Rectal smooth muscle tissue (tissue), 1 donor: Measurements from ENCODE around the gene GMDS.
A peak's percentile ranks its signal among the peaks of the same experiment; 100 is the strongest.

Source experiments
- H3K27ac ChIP-seq: one replicate; pipeline ENCODE4 v1.7.0; 2013; ENCODE audit warnings: low read depth, low read length, inconsistent platforms
- H3K27me3 ChIP-seq: one replicate; pipeline ENCODE4 v1.7.0; 2013; ENCODE audit warnings: low read length; ENCODE audit not compliant: control insufficient read depth, insufficient read depth
- H3K36me3 ChIP-seq: one replicate; pipeline ENCODE4 v1.7.0; 2013; ENCODE audit warnings: low read length; ENCODE audit not compliant: control insufficient read depth, insufficient read depth
- H3K4me1 ChIP-seq: one replicate; pipeline ENCODE4 v1.7.0; 2013; ENCODE audit warnings: low read length; ENCODE audit not compliant: control insufficient read depth, insufficient read depth
- H3K4me3 ChIP-seq: one replicate; pipeline ENCODE4 v1.7.0; 2013; ENCODE audit warnings: low read length
- H3K9ac ChIP-seq: one replicate; pipeline ENCODE4 v1.7.0; 2013; ENCODE audit warnings: low read length

GMDS gene

DNA sequence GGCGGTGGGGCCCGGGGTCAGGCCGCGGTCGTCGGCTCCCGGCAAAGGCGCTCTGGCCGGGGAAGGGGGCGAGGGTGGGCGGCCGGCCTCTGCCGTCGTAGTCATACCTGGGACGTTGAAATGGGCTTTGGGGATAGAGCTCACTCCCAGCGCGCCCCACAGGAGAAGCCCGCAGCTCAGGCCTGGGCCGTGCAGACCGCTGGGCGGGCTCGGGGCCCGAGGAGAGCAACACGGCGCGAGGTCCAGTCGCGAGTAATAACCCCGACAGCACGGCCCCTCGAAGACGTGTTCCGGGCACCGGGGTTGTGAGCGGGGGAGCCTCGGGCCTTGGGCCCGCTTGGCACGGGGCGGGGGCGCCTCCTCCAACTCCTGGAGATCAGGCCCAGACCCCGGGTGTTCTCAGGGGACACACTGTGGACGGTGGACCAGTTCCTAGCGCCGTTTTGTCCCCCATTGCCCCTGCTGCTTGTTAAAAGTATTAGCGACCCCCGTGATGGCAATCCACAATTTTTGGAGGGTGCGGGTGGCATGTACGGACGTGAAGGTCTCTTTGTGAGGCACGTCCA, 624.8 kb downstream of the GMDS start:
- no peak overlapping the region for H3K9ac ChIP-seq
- peaks cover 17% of the 10 kb centered on the region for H3K27me3 ChIP-seq
- H3K27ac ChIP-seq = no peak overlapping the region
- no peaks in the 10 kb centered on the region for H3K4me1 ChIP-seq
- no peak overlapping the region for H3K4me3 ChIP-seq
- peaks cover 4% of the 10 kb centered on the region for H3K36me3 ChIP-seq

DNA sequence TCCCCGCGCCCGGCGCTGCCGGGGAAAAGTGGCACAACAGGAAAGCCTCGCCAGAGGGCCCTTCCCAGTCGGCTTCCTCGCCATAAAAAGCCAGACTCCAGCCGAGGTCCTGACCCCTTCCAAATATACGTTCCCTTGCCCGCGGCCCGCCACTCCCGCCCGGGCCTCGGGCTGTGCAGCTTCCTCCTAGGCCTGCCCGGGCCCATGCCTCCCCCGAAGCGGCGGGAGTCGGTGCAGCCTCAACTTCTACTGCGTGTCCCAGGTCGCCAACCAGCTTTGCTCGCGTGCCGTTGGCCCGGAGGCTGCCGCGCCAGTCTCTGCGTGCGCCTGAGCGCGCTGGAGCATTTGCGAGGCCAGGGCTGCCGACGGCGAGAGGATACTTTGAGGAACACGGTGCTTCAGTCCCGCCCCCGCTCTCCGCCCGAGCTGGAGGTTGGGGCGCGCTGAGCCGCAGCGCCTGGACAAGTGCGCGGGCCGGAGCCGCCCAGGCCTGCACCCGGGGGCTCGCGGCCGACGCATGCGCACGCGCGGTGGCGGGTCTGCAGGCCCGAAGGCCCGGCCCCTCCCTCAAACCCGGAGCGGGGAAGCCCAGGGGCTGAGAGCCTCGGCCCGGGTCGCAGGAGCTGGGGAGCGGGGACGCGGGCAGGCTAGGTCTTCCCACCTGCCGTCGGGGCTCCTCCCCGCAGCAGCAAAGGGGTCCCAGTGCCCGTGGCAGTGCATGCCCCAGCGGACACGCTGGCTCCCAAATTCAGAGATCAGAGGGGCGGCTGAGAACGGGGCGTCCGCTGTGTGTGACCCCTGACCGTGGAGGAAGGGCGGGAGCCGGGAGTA, 625.5 kb downstream of the GMDS start:
- Histone ChIP-seq H3K4me1 (no peaks in the 10 kb centered on the region), H3K27me3 (peaks cover 22% of the 10 kb centered on the region), H3K27ac (no peak overlapping the region), H3K36me3 (peaks cover 4% of the 10 kb centered on the region), H3K4me3 (peak overlapping the region; percentile 32), H3K9ac (no peak overlapping the region)

DNA sequence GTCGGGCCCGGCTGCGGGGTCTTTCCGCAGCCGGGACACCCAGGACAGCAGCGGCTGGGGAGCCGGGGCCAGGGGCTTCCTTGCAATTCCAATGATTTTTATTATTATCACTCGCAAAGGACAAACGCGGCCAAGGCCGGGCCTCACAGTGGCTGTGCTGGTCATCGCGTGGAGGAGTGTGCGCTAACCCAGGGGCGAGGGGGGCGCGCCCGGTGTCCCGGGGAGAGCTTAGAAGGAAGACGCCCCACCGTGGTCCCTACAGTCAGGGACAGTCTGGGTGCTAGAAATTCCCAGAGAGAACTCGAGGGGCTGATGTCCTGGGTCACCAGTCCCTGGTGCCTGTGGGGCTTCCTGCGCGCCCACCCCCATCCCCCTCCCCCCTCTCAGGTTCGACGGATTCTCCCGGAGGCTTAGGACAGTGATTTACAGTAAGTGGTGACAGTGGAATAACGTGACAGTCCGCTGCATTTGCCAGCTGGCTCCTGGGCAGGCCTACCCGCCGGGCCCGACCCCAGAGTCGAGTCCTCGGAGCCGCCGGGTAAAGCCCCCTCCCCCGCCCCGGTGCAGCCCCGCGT, 626.2 kb downstream of the GMDS start:
- peaks cover 4% of the 10 kb centered on the region for H3K36me3 ChIP-seq
- H3K4me1 ChIP-seq = no peaks in the 10 kb centered on the region
- no peak overlapping the region for H3K27ac ChIP-seq
- no peak overlapping the region for H3K9ac ChIP-seq
- H3K4me3 ChIP-seq = no peak overlapping the region
- H3K27me3 ChIP-seq = peaks cover 25% of the 10 kb centered on the region

DNA sequence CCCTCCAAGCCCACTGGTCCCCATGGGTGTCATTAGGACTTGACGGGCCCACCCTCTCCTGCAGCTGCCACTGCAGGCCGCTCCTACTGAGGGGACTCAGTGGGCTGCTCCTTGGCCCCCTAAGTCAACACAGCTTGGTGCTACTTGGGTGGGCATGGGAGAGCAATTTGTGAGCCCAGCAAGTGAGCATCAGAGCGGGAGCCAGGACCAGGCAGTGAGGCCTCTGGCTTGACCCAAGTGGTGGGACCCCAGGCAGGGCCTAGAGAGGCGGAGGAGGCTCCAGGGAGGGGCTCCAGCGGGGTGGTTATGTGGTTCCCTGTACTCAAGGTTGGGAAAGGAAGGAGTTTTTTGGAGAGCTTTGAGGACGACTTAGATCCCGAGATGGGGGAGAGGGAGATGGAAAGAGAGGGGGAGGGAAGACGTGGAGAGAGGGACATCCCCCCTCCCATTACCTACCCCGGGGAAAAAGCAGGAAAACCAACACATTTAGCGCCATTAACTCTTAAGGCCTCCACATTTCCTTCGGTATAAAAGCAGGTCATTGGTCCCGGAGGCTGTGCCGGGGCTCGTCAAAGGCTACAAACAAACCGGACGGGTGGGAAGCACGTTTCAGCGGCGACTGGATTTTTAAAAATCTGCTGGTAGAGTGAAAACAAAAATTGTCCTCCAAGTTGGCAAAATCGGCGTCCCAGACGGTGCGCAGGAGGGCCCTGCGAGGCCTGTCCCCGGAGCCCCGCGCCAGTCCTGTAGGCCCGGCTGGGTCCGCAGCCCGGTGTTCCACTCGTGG, 626.9 kb downstream of the GMDS start:
- H3K4me3 ChIP-seq = no peak overlapping the region
- peaks cover 4% of the 10 kb centered on the region for H3K36me3 ChIP-seq
- peaks cover 28% of the 10 kb centered on the region for H3K27me3 ChIP-seq
- H3K4me1 ChIP-seq = no peaks in the 10 kb centered on the region
- no peak overlapping the region for H3K9ac ChIP-seq
- H3K27ac ChIP-seq = no peak overlapping the region

DNA sequence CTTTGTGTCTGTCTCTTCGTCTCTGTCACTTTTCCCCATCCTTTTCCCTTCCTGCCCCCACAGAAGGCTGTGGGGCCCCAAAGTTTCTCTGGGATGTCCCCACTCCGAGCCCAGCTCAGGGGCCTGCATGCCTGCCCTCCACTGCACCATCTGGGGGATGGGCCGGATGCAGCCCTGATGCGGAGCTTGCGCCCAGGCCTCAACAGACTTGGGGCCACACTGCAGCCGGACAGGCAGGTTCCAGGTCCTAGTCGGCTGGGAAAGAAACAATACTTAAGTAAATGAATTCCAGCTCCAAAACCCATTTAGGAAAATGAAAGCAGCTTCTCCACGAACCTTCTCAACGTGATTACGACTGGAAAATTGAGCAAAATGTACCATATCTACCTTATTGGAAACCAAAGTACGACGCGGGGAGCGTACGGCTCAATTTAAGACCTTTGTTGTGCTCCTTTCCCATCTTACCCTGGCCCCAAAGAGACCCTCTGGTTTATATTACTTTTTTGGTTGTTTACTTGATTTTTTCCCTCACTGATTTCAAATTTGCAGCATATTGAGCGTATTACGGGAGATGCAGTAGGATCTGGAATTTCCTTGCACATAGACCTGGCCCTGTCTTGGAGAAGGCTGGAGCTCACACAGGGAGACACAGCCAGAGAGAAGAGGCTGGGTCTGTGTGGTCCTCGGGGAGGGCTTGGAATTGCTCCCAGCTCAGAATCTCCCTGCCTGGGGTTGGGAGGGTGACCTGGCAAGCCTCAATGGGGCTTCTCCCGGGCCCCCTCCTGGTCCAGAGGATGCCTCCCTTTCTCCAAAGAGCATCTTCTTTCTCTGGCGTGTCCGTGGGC, 627.7 kb downstream of the GMDS start:
- Histone ChIP-seq H3K36me3 (peaks cover under 1% of the 10 kb centered on the region), H3K4me1 (no peaks in the 10 kb centered on the region), H3K27ac (no peak overlapping the region), H3K27me3 (peaks cover 30% of the 10 kb centered on the region), H3K4me3 (no peak overlapping the region), H3K9ac (no peak overlapping the region)

DNA sequence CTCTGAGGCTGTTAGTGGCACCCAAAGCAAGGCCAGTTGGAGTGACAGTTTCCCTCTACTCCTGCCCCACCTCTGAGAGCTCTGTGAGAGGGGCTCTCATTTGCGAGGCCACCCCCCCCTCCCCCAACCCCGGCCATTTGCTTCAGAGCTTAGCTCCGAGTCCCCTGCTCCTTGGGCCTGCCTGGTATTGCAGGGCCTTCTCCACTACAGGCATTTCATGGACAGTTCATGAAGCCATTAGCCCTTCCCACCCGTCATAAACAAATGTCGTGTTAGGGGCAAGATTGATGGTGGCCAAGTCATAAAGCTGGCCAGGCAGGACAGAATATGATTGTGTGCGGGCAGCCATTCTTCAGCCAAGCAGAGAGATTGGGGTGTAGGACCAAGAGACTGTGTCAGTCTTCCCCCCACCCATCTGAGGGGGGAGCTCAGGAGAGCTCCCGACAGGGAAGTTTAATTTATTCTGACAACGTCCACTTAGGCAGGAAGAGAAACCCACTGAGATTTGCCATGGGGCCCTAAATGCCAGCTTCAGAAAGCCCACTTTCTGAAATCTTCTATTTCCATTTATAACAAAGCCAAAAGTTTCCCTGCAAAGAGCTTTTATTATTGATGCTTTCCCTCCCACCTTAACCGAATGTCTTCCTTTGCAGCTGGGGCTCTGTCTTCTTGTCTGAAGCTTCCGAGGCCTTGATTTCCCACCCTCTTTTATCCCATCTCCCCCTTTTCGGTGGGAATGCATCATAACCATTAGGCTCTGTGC, 628.5 kb downstream of the GMDS start:
- H3K4me1 ChIP-seq = peaks cover 3% of the 10 kb centered on the region
- no peak overlapping the region for H3K4me3 ChIP-seq
- H3K36me3 ChIP-seq = no peaks in the 10 kb centered on the region
- H3K27me3 ChIP-seq = peaks cover 36% of the 10 kb centered on the region
- H3K27ac ChIP-seq = no peak overlapping the region
- no peak overlapping the region for H3K9ac ChIP-seq

DNA sequence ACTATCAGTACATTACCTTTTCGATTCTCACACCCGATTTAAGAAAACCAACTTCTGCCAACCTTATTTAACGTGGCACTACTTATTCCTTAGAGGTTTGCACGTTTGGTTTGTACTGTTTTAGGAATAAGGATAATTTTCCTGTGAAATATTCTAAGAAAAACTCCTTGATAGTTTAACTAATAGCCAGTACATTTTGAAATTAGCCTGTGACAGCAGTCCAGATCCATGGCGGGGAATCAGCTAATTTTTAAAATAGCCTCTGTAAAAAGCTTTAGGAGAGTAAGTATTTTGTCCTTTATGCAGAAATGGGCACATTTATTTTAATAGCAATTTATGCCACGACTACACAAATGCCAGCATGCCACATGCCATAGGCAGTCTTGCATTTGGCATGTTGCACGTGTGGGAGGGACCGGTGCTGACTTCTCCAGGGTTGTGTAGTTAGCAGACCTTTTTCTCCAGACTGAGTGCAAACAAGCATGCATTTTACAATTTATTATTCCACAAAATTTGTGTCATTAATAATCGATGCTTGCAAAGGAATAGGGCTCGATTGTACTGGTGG, 629.5 kb downstream of the GMDS start:
- no peak overlapping the region for H3K9ac ChIP-seq
- H3K36me3 ChIP-seq = no peaks in the 10 kb centered on the region
- H3K27ac ChIP-seq = no peak overlapping the region
- peaks cover 3% of the 10 kb centered on the region for H3K4me1 ChIP-seq
- peaks cover 37% of the 10 kb centered on the region for H3K27me3 ChIP-seq
- H3K4me3 ChIP-seq = no peak overlapping the region

DNA sequence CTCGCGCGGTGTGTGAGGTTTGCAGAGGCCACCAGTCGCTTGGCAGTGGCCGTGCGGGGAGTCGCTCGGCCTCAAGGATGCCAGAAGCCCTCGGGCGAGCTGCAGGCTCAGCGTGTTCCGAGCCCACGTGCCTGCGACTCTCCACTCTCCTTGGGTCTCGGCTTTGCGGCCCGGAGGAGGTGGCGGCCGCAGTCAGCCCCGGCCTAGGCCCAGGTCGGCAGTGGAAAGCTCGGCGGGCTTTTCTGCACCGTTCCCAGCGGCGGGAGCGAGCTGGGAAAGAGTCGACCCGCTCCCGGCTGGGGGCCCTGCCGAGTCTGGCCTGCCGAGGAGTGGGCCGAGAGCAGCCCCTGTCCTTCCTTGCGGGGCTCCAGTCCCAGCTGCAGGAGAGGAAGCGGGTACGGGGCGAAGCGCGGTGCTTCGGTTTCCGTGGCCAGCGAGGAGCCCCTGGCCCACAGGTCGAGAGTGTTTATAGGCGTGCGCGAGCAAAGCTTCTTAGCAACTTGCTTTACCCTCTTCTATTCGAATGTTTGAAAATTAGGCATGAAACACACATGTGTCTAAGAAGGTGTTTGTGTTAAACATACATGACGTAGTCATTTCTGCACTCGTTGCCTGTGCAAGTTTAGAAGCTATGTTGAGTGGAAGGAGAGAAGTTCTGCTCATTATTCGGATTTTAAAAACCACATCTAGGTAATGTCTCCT, 630.1 kb downstream of the GMDS start:
- no peak overlapping the region for H3K9ac ChIP-seq
- peaks cover 37% of the 10 kb centered on the region for H3K27me3 ChIP-seq
- no peaks in the 10 kb centered on the region for H3K36me3 ChIP-seq

DNA sequence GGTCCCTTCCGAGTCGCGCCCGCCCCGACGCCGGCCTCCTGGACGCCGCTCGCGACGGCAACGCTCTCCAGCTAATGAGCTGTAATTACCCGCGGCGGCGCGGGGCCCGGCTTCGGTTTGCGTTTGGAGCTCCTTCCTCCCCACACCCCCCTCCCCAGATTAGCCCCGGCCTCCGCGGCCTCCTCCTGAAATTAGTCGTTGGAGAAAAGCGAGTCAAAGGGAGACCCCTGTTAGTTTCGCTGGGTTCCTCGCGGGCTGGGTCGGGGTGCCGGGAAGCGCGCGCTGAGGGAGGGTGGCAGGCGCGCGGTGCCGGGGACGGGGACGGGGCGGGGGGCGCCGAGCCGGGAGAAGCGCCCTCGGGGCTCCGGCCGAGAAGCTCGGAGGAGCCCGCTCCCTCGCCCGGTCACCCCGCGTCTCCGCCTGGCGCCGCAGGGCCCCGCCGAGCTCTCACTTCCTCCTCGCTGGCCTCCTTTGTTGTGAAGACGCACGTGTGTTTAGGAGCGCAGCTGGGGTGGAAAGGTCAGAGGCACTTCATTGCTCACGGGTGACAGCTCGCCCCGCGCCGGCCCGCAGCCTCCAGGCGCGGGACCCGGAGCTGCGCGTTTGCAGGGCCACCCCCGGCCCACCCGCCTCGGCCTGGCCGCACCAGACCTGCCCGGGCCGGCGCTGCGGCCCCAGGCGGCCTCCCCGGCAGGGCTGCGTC, 630.8 kb downstream of the GMDS start:
- Histone ChIP-seq H3K36me3 (no peaks in the 10 kb centered on the region), H3K27ac (no peak overlapping the region), H3K9ac (no peak overlapping the region), H3K4me1 (peaks cover 3% of the 10 kb centered on the region), H3K27me3 (peaks cover 30% of the 10 kb centered on the region), H3K4me3 (no peak overlapping the region)

More for the DNA sequence above, 630.1 kb downstream of the GMDS start:
- Histone ChIP-seq H3K27ac (no peak overlapping the region), H3K4me1 (peaks cover 3% of the 10 kb centered on the region), H3K4me3 (no peak overlapping the region)

DNA sequence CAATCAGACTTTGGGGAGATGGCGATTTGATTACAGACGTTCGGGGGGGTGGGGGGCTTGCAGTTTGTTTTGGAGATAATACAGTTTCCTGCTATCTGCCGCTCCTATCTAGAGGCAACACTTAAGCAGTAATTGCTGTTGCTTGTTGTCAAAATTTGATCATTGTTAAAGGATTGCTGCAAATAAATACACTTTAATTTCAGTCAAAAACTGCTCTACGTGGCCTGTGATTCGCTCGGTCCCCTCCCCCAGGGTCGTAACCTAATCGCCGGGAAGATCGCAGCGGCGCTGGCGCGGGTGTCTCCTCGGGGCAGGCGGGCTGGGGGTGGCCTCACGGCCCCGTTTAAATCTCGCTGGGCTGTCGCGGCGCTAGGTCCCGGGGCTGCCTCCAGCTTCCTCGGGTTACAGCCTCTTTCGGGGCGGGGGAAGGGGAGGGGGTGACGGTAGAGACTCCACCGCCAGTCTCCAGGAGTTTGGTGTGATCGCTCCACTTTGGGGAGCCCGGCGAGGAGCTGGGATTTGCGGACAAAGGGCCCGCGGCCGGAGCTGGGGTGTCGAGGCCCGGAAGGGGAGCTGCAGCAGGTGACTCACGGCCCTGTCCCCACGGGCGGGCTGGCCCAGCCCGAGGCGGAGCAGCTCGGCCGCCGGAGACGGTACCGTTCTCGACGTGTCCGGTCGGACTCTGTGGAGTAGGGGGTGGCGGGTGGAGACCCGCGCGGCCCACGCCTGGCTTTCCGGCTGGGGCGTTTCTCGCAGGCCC, 631.5 kb downstream of the GMDS start:
- Histone ChIP-seq H3K27ac (no peak overlapping the region), H3K9ac (no peak overlapping the region), H3K4me1 (peaks cover 3% of the 10 kb centered on the region)

More for the DNA sequence above, 631.5 kb downstream of the GMDS start:
- Histone ChIP-seq H3K27me3 (peaks cover 32% of the 10 kb centered on the region), H3K4me3 (peak overlapping the region; percentile 27), H3K36me3 (no peaks in the 10 kb centered on the region)
